Upper lobe of left lung (tissue), 6 donors: ENCODE data around the gene REV1. TPM values are rescaled to one million over a fixed set of nuclear protein-coding genes. Genes with fewer than 3 reads are reported as not detected.

ENCODE experiments used
- ATAC-seq, 2 donors: fragments of 200-7000 bp; cut with Tn5 transposase; one replicate each; pipeline ENCODE4 v1.9.1; 2022; ENCODE audit warnings: mild to moderate bottlenecking in 2 of 2, moderate library complexity in 2 of 2; ENCODE audit not compliant: low FRiP score in 2 of 2
- DNase-seq, 2 donors: peaks; one replicate each; pipeline ENCODE4 v3.0.0-alpha.2; 2019 to 2020
- H3K27ac ChIP-seq, 4 donors: fragments of 200-600 bp; sonication (generic); one replicate each; pipeline ENCODE4 v1.5.1; 2016 to 2019
- H3K27me3 ChIP-seq, 4 donors: fragments of 200-600 bp; sonication (generic); one replicate each; pipeline ENCODE4 v1.5.1; 2017 to 2019
- H3K36me3 ChIP-seq, 4 donors: fragments of 200-600 bp; sonication (generic); one replicate each; pipeline ENCODE4 v1.5.1; 2016 to 2019
- H3K4me1 ChIP-seq, 4 donors: fragments of 200-600 bp; sonication (generic); one replicate each; pipeline ENCODE4 v1.5.1; 2018 to 2019
- H3K4me3 ChIP-seq, 4 donors: fragments of 200-600 bp; sonication (generic); one replicate each; pipeline ENCODE4 v1.5.1; 2017 to 2019; ENCODE audit warnings: mild to moderate bottlenecking in 2 of 4, moderate library complexity in 1 of 4
- H3K9me3 ChIP-seq, 4 donors: fragments of 200-600 bp; sonication (generic); one replicate each; pipeline ENCODE4 v1.5.1; 2018 to 2019
- CTCF ChIP-seq, 6 experiments: fragments of 450-650 bp in 4 of 6; fragments of 200-600 bp in 2 of 6; sonication (generic) in 2 of 6; IDR thresholded peaks; one replicate each; pipeline ENCODE4 v1.5.1; 2016 to 2019; ENCODE audit warnings: antibody characterized with exemption in 6 of 6
- EP300 ChIP-seq, 4 donors: sonication (generic); formaldehyde crosslinking; IDR thresholded peaks; one replicate each; pipeline ENCODE4 v1.5.1; 2017; ENCODE audit warnings: antibody characterized with exemption in 4 of 4, control low read depth in 2 of 4
- POLR2A ChIP-seq, 4 donors: fragments of 450-650 bp; IDR thresholded peaks; one replicate each; pipeline ENCODE4 v1.5.1; 2016 to 2017; ENCODE audit warnings: antibody characterized with exemption in 4 of 4, mild to moderate bottlenecking in 2 of 4
- POLR2AphosphoS5 ChIP-seq, 2 donors: sonication (generic); formaldehyde crosslinking; IDR thresholded peaks; one replicate each; pipeline ENCODE4 v1.5.1; 2017; ENCODE audit warnings: antibody characterized with exemption in 2 of 2
- WGBS, 2 donors: methylation state at CpG; one replicate each; pipeline ENCODE4 v1.1.5; 2017 to 2018; 5-methylcytosine and 5-hydroxymethylcytosine counted together
- total RNA-seq, 6 donors: library from RNA; depleted of rRNA in 4 of 6; stranded (reverse); fragments of >200 nt in 4 of 6; gene quantifications; one replicate each; pipeline versions ENCODE4 v1.1.0 to v1.2.1, GENCODE V29; 2016 to 2021
- donor health status: DM: no; HTN: no; CAD: no; lungs with moderate emphysema.
- donor health status: DM: no; HTN: yes; CAD: no; lungs with severe emphysema.

REV1 gene
- total RNA-seq, 6 donors from 2014 or later: 34.6 to 135 (median 61.8) TPM

GRCh38 chr2:99442837-99443236 is 47.0 kb downstream of the REV1 start:
- no peak for DNase-seq
- Histone ChIP-seq H3K36me3 (peaks cover 11 to 53% (median 12%) of the 10 kb centered on the region in 4 donors), H3K27me3 (no peaks in the 10 kb centered on the region), H3K27ac (no peak overlapping the region), H3K9me3 (no peaks in the 10 kb centered on the region), H3K4me1 (no peaks in the 10 kb centered on the region), H3K4me3 (no peak overlapping the region)
- 70 to 72% methylated on average over 1 of the region's 1 CpG for WGBS, 2 donors
- TF ChIP-seq POLR2AphosphoS5 (IDR thresholded peaks at IDR 0.05): no peak
- TF ChIP-seq CTCF (IDR thresholded peaks at IDR 0.05): peak in 2 of 6 experiments; percentile 19 to 20
- no peak for ATAC-seq

- no peak for ATAC-seq
- Histone ChIP-seq H3K27ac (no peak overlapping the region), H3K27me3 (no peaks in the 10 kb centered on the region), H3K4me1 (no peaks in the 10 kb centered on the region), H3K36me3 (peaks cover 10 to 52% (median 12%) of the 10 kb centered on the region in 4 donors), H3K4me3 (no peak overlapping the region), H3K9me3 (no peaks in the 10 kb centered on the region)
- no peak for DNase-seq
- 58 to 68% methylated on average over 4 of the region's 4 CpGs for WGBS, 2 donors
- no peak for TF ChIP-seq CTCF (IDR thresholded peaks at IDR 0.05)
- TF ChIP-seq POLR2AphosphoS5 (IDR thresholded peaks at IDR 0.05): no peak
- no peak for TF ChIP-seq EP300 (IDR thresholded peaks at IDR 0.05)
- no peak for TF ChIP-seq POLR2A (IDR thresholded peaks at IDR 0.05)
Observed at GRCh38 chr2:99439971-99440505, 49.8 kb downstream of the REV1 start.

GRCh38 chr2:99436874-99437273 is 52.9 kb downstream of the REV1 start:
- 97 to 99% methylated on average over 10 of the region's 10 CpGs for WGBS, 2 donors
- H3K36me3 ChIP-seq: peaks cover 10 to 46% (median 12%) of the 10 kb centered on the region in 4 donors
- DNase-seq: no peak

GRCh38 chr2:99433340-99433739 is 56.5 kb downstream of the REV1 start:
- Histone ChIP-seq H3K27me3 (no peaks in the 10 kb centered on the region), H3K4me1 (peaks cover 0 to 7% (median 0%) of the 10 kb centered on the region in 4 donors), H3K36me3 (peaks cover 1 to 41% (median 20%) of the 10 kb centered on the region in 4 donors), H3K27ac (no peak overlapping the region), H3K9me3 (no peaks in the 10 kb centered on the region), H3K4me3 (no peak overlapping the region)
- DNase-seq (no peak), ATAC-seq (no peak)
- no peak for TF ChIP-seq POLR2A (IDR thresholded peaks at IDR 0.05)
- WGBS, 2 donors: 81 to 85% methylated on average over 2 of the region's 2 CpGs

More at GRCh38 chr2:99436874-99437273, 52.9 kb downstream of the REV1 start:
- no peak for TF ChIP-seq POLR2AphosphoS5 (IDR thresholded peaks at IDR 0.05)
- no peak for TF ChIP-seq EP300 (IDR thresholded peaks at IDR 0.05)
- TF ChIP-seq CTCF (IDR thresholded peaks at IDR 0.05): no peak
- no peak for TF ChIP-seq POLR2A (IDR thresholded peaks at IDR 0.05)
- no peak overlapping the region for H3K4me3 ChIP-seq
- ATAC-seq: no peak
- H3K27ac ChIP-seq: no peak overlapping the region
- H3K27me3 ChIP-seq: no peaks in the 10 kb centered on the region
- no peaks in the 10 kb centered on the region for H3K9me3 ChIP-seq
- no peaks in the 10 kb centered on the region for H3K4me1 ChIP-seq

- Histone ChIP-seq H3K27ac (peak overlapping the region in 1 of 4 donors; percentile 1), H3K27me3 (no peaks in the 10 kb centered on the region), H3K36me3 (peaks cover 0 to 44% (median 25%) of the 10 kb centered on the region in 4 donors), H3K4me1 (peaks cover 0 to 7% (median 0%) of the 10 kb centered on the region in 4 donors), H3K4me3 (no peak overlapping the region), H3K9me3 (no peaks in the 10 kb centered on the region)
- DNase-seq (no peak), ATAC-seq (no peak)
- WGBS, 2 donors: 88 to 89% methylated on average over 12 of the region's 12 CpGs
- TF ChIP-seq CTCF (IDR thresholded peaks at IDR 0.05) (no peak), POLR2A (IDR thresholded peaks at IDR 0.05) (no peak), POLR2AphosphoS5 (IDR thresholded peaks at IDR 0.05) (no peak), EP300 (IDR thresholded peaks at IDR 0.05) (no peak)
Observed at GRCh38 chr2:99431587-99432275, 58.1 kb downstream of the REV1 start.
